H1 (cell line): ENCODE measurements around the gene DNAJA3.

Experiments used
- EZH2 ChIP-seq: fragments of 200-600 bp; sonication (generic); IDR thresholded peaks from 2 replicates; pipeline ENCODE4 v1.7.1; 2012; ENCODE audit warnings: low read depth, mild to moderate bottlenecking, moderate library complexity, low read length, inconsistent platforms; ENCODE audit not compliant: severe bottlenecking
- GTF2F1 ChIP-seq: IDR thresholded peaks from 2 replicates; pipeline ENCODE4 v1.6.1; 2012; ENCODE audit warnings: low read depth, low read length, improper control_type of control experiment, borderline replicate concordance
- HDAC2 ChIP-seq, 2 experiments: fragments of 300-600 bp in 1 of 2; sonication (generic) in 1 of 2; IDR thresholded peaks; 2 replicates each; pipeline ENCODE4 v1.6.1; 2011 to 2012; ENCODE audit warnings: low read depth in 2 of 2, low read length in 2 of 2, mild to moderate bottlenecking in 2 of 2, moderate library complexity in 2 of 2, borderline replicate concordance in 1 of 2, inconsistent platforms in 1 of 2
- JUND ChIP-seq: IDR thresholded peaks from 2 replicates; pipeline ENCODE4 v1.6.1; 2011; ENCODE audit warnings: mild to moderate bottlenecking, improper control_type of control experiment, low read length
- NANOG ChIP-seq: IDR thresholded peaks from 2 replicates; pipeline ENCODE4 v1.6.1; 2011; ENCODE audit warnings: low read length, low read depth, mild to moderate bottlenecking, inconsistent platforms; ENCODE audit not compliant: insufficient read depth, poor library complexity, severe bottlenecking
- POLR2A ChIP-seq, 2 experiments: IDR thresholded peaks; 1 replicate in 1 of 2; 2 replicates in 1 of 2; pipeline ENCODE4 v1.6.1; 2011; ENCODE audit warnings: low read depth in 2 of 2, low read length in 2 of 2, mild to moderate bottlenecking in 2 of 2; ENCODE audit errors: control extremely low read depth in 1 of 2
- POLR2AphosphoS5 ChIP-seq: IDR thresholded peaks from 2 replicates; pipeline ENCODE4 v1.6.1; 2011; ENCODE audit warnings: low read depth, low read length
- RAD21 ChIP-seq, 2 experiments: IDR thresholded peaks in 1 of 2; conservative IDR thresholded peaks in 1 of 2; 2 replicates each; pipeline ENCODE4 v1.6.1; 2011; ENCODE audit warnings: low read depth in 2 of 2, low read length in 2 of 2, improper control_type of control experiment in 1 of 2, inconsistent platforms in 1 of 2, mild to moderate bottlenecking in 1 of 2, moderate library complexity in 1 of 2
- RBBP5 ChIP-seq: IDR thresholded peaks from 2 replicates; pipeline ENCODE4 v1.7.1; 2012; ENCODE audit warnings: low read depth, mild to moderate bottlenecking, inconsistent platforms, low read length, moderate library complexity, borderline replicate concordance
- TF ChIP-seq, protein P1 (sequence below), 3 experiments: IDR thresholded peaks; 1 replicate in 2 of 3; 2 replicates in 1 of 3; pipeline versions ENCODE4 v1.5.1 to v1.6.1; 2011; ENCODE audit warnings: low read length in 3 of 3, mild to moderate bottlenecking in 3 of 3, inconsistent platforms in 2 of 3, low read depth in 1 of 3, moderate library complexity in 1 of 3; ENCODE audit not compliant: insufficient read depth in 1 of 3; ENCODE audit errors: control extremely low read depth in 1 of 3
- TF ChIP-seq, protein P2 (sequence below): IDR thresholded peaks from 2 replicates; pipeline ENCODE4 v1.6.1; 2012; ENCODE audit warnings: inconsistent platforms
- TF ChIP-seq, protein P3 (sequence below): IDR thresholded peaks from 2 replicates; pipeline ENCODE4 v1.6.1; 2011; ENCODE audit warnings: low read depth, mild to moderate bottlenecking, low read length; ENCODE audit not compliant: insufficient read depth

DNA sequence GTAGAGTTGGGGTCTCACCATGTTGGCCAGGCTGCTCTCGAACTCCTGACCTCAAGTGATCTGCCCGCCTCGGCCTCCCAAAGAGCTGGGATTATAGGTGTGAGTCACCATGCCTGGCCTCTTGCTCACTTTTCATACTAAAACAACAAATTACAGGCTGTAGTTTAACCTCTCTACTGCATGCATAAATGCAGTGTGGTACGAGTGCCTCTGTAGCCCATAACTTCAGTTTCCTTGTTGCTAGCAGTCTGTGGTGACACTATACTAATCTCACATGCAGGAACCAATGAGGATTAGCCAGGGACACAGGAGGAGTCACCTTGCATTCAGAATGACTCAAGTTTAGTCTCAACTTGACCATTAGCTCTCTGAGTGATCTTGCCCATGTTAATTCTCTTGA is 70.6 kb downstream of the DNAJA3 start:
- TF ChIP-seq GTF2F1 = no peak
- TF ChIP-seq, protein P1, sequence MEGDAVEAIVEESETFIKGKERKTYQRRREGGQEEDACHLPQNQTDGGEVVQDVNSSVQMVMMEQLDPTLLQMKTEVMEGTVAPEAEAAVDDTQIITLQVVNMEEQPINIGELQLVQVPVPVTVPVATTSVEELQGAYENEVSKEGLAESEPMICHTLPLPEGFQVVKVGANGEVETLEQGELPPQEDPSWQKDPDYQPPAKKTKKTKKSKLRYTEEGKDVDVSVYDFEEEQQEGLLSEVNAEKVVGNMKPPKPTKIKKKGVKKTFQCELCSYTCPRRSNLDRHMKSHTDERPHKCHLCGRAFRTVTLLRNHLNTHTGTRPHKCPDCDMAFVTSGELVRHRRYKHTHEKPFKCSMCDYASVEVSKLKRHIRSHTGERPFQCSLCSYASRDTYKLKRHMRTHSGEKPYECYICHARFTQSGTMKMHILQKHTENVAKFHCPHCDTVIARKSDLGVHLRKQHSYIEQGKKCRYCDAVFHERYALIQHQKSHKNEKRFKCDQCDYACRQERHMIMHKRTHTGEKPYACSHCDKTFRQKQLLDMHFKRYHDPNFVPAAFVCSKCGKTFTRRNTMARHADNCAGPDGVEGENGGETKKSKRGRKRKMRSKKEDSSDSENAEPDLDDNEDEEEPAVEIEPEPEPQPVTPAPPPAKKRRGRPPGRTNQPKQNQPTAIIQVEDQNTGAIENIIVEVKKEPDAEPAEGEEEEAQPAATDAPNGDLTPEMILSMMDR (IDR thresholded peaks at IDR 0.05; ENCODE audit: control extremely low read depth in 1 of 3, insufficient read depth in 1 of 3, low read depth in 1 of 3, low read length in 3 of 3) = no peak
- no peak for TF ChIP-seq RBBP5
- TF ChIP-seq POLR2AphosphoS5 = no peak
- TF ChIP-seq JUND = no peak
- no peak for TF ChIP-seq EZH2
- TF ChIP-seq HDAC2 (IDR thresholded peaks at IDR 0.05; ENCODE audit: borderline replicate concordance in 1 of 2, low read depth in 2 of 2, low read length in 2 of 2) = no peak
- TF ChIP-seq, protein P2, sequence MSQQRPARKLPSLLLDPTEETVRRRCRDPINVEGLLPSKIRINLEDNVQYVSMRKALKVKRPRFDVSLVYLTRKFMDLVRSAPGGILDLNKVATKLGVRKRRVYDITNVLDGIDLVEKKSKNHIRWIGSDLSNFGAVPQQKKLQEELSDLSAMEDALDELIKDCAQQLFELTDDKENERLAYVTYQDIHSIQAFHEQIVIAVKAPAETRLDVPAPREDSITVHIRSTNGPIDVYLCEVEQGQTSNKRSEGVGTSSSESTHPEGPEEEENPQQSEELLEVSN = no peak
- no peak for TF ChIP-seq POLR2A (IDR thresholded peaks at IDR 0.05; ENCODE audit: control extremely low read depth in 1 of 2, low read depth in 2 of 2, low read length in 2 of 2)
- no peak for TF ChIP-seq NANOG
- TF ChIP-seq, protein P3, sequence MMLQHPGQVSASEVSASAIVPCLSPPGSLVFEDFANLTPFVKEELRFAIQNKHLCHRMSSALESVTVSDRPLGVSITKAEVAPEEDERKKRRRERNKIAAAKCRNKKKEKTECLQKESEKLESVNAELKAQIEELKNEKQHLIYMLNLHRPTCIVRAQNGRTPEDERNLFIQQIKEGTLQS = no peak
- TF ChIP-seq RAD21 (IDR thresholded peaks at IDR 0.05 in 1 of 2, conservative IDR thresholded peaks at IDR 0.05 in 1 of 2; ENCODE audit: low read depth in 2 of 2, low read length in 2 of 2) = no peak
